SKM-1 treated with dmso at 0.1 percent for 144 hours (cell line): ENCODE data around the gene HTT.
A peak's percentile ranks its signal among the peaks of the same experiment; 100 is the strongest.
"Not testable (repeated sequence)": the region's sequence is repeated elsewhere in the genome, so short reads cannot be mapped to it uniquely, and the experiment has no call there.

Source experiments
- DNase-seq: peaks from one replicate; lab custom pipeline; 2025; ENCODE audit not compliant: unreplicated experiment; lab: John Stamatoyannopoulos, UW

HTT gene

GRCh38 chr4:3077796-3078195 is 3.3 kb downstream of the HTT start:
- DNase-seq, result no peak

DNA sequence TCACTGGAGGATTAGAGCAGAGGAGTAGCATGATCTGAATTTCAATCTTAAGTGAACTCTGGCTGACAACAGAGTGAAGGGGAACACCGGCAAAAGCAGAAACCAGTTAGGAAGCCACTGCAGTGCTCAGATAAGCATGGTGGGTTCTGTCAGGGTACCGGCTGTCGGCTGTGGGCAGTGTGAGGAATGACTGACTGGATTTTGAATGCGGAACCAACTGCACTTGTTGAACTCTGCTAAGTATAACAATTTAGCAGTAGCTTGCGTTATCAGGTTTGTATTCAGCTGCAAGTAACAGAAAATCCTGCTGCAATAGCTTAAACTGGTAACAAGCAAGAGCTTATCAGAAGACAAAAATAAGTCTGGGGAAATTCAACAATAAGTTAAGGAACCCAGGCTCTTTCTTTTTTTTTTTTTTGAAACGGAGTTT is 5.2 kb downstream of the HTT start:
- DNase-seq, result no peak

GRCh38 chr4:3082925-3083515 is 8.5 kb downstream of the HTT start:
- DNase-seq, result no peak

DNA sequence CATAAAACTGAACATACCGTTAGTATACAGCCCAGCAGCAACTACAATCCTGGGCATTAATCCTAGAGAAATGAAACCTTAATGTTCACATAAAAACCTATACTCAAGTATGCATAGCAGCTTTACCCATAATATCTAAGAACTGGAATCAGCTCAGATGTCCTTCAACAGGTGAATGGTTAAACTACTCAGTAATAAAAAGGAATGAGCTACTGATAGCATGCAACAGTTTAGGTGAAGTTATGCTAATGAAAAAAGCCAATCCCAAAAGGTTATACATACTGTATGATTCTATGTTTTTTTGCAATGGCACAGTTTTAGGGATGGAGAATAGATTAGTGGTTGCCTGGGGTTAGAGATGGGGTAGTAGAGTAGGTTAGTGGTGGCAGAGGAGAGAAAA is 9.3 kb downstream of the HTT start:
- DNase-seq, result no peak

DNA sequence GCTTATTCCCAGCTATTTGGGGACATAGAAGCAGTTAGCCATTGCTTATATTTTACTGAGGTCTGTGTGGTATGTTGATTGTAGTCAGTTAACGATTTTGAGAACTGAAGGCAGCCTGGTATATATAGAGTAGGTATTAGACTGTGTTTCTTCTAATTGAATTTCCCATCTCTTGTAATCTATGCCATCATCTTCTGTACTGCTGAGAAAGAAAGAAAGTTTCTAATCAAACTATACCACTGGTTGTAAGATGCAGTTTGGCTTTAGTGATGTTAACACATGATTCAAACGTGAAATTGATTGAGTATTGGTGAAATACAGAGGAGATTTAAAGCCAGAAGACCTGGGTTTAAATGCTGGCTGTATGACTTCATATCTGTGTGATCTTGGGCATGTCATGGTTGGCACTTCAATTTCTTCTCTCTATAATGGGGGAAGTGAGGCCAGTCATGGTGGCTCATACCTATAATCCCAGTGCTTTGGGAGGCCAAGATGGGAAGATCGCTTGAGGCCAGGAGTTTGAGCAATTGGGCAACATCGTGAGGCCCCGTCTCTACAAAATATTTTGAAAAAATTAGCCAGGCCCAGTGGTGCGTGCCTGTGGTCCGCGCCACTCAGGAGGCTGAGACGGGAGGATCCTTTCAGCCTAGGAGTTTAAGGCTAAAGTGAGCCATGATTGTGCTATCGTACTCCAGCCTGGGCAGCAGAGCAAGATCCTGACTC is 11.6 kb downstream of the HTT start:
- no peak for DNase-seq

- no peak for DNase-seq
Measured at GRCh38 chr4:3087115-3087797, 12.8 kb downstream of the HTT start.

DNA sequence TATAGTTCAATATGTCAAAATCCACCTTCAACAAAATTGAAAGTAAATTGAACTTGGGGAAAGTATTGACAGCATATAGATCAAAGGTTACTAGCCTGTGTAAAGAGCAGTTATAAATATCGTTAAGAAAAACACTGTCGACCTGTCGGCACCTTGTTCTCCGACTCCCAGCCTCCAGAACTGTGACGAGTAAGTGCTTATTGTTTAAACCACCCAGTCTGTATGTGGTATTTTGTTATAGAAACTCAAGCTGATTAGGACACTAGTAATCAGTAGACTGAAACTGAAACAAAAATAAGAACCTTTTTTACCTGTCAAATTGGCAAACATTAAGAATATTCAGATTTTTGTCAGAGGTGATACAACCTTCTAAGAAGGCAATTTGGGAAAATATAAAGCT is 17.0 kb downstream of the HTT start:
- DNase-seq, result no peak

DNA sequence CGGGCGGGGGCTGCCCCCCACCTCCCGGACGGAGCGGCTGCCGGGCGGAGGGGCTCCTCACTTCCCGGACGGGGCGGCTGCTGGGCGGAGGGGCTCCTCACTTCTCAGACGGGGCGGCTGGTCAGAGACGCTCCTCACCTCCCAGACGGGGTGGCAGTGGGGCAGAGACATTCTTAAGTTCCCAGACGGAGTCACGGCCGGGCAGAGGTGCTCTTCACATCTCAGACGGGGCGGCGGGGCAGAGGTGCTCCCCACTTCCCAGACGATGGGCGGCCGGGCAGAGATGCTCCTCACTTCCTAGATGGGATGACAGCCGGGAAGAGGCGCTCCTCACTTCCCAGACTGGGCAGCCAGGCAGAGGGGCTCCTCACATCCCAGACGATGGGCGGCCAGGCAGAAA is 20.2 kb downstream of the HTT start:
- not testable (repeated sequence) for DNase-seq

GRCh38 chr4:3096202-3096601 is 21.7 kb downstream of the HTT start:
- DNase-seq, result no peak

DNA sequence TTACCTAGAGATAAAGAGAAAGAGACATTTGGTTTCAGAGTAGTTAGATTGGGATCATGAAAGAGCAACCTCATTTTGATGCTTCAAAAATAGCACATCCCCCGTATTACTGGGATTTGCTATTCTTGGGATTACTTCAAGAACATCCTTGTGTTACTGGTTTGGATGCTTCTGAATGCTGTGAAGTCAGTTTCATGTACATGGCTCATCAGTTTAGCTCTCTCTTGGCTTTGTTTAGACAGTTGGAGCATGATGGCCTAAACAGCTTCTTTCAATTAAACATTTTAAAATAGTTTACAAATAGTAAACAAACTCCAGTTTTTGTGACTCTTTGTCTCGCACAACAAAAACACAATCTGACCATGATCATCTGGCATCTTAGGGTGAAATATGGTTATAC is 23.9 kb downstream of the HTT start:
- DNase-seq, result no peak

DNA sequence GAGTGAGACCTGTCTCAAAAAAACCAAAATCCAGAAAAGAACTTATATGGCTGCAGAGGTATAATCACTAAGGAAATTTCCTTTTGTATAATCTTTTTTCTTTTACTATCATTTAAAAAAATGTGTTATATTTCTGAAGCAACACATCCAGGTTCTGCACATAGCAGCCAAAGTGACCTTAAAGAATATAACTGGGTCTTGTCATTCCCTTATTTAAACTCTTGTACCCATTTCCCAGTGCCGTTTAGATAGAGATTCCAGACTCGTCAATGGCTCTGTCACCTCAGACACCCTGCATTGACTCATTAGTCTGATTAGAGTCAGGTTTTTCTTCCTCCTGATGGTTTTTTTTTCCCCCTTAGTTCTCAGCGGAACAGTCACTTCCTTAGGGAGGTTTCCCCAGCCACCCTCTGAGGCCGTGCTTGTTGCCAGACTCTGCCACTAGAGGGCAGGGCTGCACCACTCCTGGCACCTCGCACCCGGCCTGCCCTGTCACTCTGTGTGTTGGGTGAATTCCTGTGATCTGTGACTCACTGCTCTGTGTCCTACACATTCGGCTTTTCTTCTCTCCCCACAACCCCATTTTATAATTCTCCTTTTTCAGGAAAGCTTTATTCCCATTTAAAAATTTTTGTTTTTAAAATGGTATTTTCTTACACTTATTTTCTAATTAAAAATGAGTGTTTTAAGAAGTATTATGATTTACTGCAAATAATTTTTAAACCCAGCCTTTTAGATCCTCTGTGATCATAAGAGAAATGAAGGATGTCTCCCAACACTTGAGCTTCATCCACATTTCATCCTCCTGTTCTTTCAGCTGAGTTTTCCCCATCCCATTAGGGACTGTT is 32.1 kb downstream of the HTT start:
- peak; percentile 84 for DNase-seq

DNA sequence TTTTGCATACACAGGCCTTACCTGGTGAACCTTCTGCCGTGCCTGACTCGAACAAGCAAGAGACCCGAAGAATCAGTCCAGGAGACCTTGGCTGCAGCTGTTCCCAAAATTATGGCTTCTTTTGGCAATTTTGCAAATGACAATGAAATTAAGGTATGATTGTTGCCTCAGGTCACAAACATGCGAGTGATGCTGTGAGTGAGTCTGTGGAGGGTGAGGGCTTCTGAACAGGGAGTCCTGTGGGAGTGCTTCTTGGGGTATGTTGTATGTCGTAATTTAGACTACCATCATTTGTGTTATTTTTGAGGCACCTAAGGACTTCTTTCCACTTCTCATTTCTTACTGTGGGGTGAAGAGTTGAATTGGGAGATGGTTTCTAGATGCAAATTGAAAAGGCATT is 32.8 kb downstream of the HTT start:
- no peak for DNase-seq

GRCh38 chr4:3107691-3108121 is 33.2 kb downstream of the HTT start:
- DNase-seq, result no peak

GRCh38 chr4:3108211-3108610 is 33.7 kb downstream of the HTT start:
- DNase-seq, result no peak

- DNase-seq, result no peak
Measured at GRCh38 chr4:3111461-3111860, 37.0 kb downstream of the HTT start.

DNA sequence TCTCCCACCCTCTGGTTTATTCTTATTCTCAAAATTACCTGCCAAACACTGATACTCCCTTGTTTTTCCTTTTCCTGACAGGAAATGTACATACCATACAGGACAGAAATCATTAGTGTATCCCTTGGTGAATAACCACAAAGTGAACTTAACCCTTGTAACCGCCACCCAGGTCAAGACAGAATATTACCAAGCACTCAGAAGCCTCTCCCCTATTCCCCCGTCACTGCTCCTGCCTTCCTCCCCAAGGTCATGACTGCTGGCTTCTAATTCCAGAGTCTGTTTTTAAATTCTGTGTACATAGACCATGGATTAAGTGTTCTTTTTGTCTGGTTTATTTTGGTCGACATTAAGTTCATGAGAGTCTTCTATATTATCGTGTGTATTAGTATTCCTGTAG is 37.7 kb downstream of the HTT start:
- DNase-seq, result no peak

GRCh38 chr4:3112609-3113469 is 38.4 kb downstream of the HTT start:
- DNase-seq, result no peak

DNA sequence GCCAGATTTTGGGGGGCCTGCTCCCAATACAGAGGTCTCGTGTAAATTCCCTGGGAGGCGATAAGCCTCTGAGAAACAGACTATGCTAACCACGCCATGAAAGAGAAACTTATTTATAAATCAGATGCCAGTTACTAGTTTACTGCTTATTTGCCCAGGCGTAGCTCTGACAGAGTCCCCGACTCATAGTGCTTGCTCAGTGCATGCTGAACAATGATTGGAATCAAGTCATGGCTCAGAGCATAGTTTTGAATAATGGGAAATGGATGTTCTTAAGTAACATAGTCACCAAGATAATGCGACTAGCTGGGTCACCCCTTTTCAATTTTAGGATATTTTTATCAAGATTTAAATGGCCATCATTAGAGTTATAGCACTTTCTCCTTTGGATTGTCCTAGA is 39.9 kb downstream of the HTT start:
- no peak for DNase-seq

DNA sequence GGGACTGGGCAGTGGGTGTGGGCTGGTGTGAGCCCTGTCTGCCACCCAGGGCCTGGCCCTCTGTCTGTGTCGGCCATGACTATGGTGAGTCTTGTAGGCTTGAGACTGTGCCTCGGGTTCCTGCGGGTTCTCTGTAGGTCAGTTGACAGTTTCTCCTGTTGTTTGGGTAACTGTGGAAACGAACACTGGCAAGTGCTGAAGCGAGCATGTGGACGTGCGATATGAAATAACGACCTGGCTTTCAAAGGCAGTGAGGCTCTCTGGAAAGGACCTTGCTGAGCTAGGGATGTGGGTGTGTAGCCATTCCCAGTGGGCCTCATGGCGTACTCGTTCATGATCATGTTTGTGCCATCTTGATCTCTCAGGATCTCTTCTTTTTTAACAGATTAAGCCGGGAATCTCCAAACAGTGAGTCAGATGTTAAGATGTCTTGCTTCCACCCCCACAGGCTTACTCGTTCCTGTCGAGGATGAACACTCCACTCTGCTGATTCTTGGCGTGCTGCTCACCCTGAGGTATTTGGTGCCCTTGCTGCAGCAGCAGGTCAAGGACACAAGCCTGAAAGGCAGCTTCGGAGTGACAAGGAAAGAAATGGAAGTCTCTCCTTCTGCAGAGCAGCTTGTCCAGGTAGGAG is 41.3 kb downstream of the HTT start:
- peak; percentile 51 for DNase-seq

GRCh38 chr4:3116955-3117354 is 42.5 kb downstream of the HTT start:
- DNase-seq, result no peak
